Ovary (tissue), 9 donors: ENCODE results near the gene LCTL. TPM values are rescaled to one million over a fixed set of nuclear protein-coding genes. Genes with fewer than 3 reads are reported as not detected.
"Not testable (repeated sequence)": the region's sequence is repeated elsewhere in the genome, so short reads cannot be mapped to it uniquely, and the experiment has no call there.

Source experiments
- DNase-seq, 5 donors: peaks; one replicate each; pipeline ENCODE4 v3.0.0-alpha.2; 2019 to 2020
- H3K27ac ChIP-seq, 2 donors: fragments of 200-600 bp; one replicate each; pipeline versions ENCODE4 v1.5.1 to v1.8.0; 2019 to 2022
- H3K27me3 ChIP-seq: fragments of 200-600 bp; one replicate; pipeline ENCODE4 v1.8.0; 2022
- H3K36me3 ChIP-seq: fragments of 200-600 bp; sonication (generic); one replicate; pipeline ENCODE4 v1.5.1; 2019
- H3K4me1 ChIP-seq: one replicate; pipeline ENCODE4 v1.8.1; 2013; ENCODE audit warnings: mild to moderate bottlenecking, moderate library complexity; ENCODE audit not compliant: insufficient read depth
- H3K4me3 ChIP-seq: fragments of 200-600 bp; sonication (generic); one replicate; pipeline ENCODE4 v1.5.1; 2017
- H3K9me3 ChIP-seq, 2 donors: fragments of 200-600 bp in 1 of 2; sonication (generic) in 1 of 2; one replicate each; pipeline versions ENCODE4 v1.5.1 to v1.8.1; 2013 to 2019; ENCODE audit warnings: mild to moderate bottlenecking in 1 of 2, moderate library complexity in 1 of 2
- EP300 ChIP-seq: sonication (generic); formaldehyde crosslinking; IDR thresholded peaks from one replicate; pipeline ENCODE4 v1.6.1; 2017; ENCODE audit warnings: antibody characterized with exemption
- POLR2A ChIP-seq: fragments of 450-650 bp; IDR thresholded peaks from one replicate; pipeline ENCODE4 v1.6.1; 2017; ENCODE audit warnings: antibody characterized with exemption, mild to moderate bottlenecking, moderate library complexity
- WGBS, 3 donors: extraction: QIAGEN DNeasy Blood & Tissue Kit in 1 of 3; methylation state at CpG; one replicate each; pipeline versions ENCODE4 v1.1.5 to v1.1.7; 2013 to 2017; 5-methylcytosine and 5-hydroxymethylcytosine counted together
- intact Hi-C, 4 donors: fragments of 100-400 bp; cut with DNase I; formaldehyde crosslinking; loops; one replicate each; pipeline versions ENCODE4 v1.11.0 to v1.15.1; 2022 to 2023
- polyA plus RNA-seq, 2 donors: library from polyadenylated mRNA; stranded (reverse); fragments of 200-250 nt in 1 of 2; fragments of 350-450 nt in 1 of 2; fragmentation: Illumina TruSeq in 1 of 2; extraction: RNeasy Lipid Tissue Mini Kit (QIAGEN cat#74804) in 1 of 2; gene quantifications; one replicate each; pipeline ENCODE4 v1.2.3, GENCODE V29; 2013 to 2014
- total RNA-seq, 7 donors: library from RNA; depleted of rRNA in 2 of 7; stranded (reverse); fragments of >200 nt in 2 of 7; fragmentation: NEBNext Ultra II Directional in 3 of 7; extraction: Animal tissue kit (Norgen Biotek cat#: 25700) in 3 of 7; gene quantifications; one replicate each; pipeline versions ENCODE4 v1.1.0 to v1.2.4, GENCODE V29; 2016 to 2023
- TF ChIP-seq, protein P1 (sequence below), 3 donors: fragments of 450-650 bp in 2 of 3; fragments of 200-600 bp in 1 of 3; IDR thresholded peaks; one replicate each; pipeline versions ENCODE4 v1.5.1 to v1.8.0; 2016 to 2022; ENCODE audit warnings: antibody characterized with exemption in 3 of 3, mild to moderate bottlenecking in 1 of 3
- donor health status: DM: no; HTN: no; CAD: no; lungs with moderate emphysema.
- donor health status: DM: no; HTN: no; CAD: no.
- donor health status: Bipolar disorder and iron deficiency.
- donor health status: DM: yes; HTN: yes; CAD: no.
- donor health status: DM: no; HTN: no; CAD: no.
- donor health status: DM: yes; HTN: yes; CAD: no.

LCTL gene
- total and polyA plus RNA-seq, 9 donors = 0.23 TPM; not detected in 8

DNA sequence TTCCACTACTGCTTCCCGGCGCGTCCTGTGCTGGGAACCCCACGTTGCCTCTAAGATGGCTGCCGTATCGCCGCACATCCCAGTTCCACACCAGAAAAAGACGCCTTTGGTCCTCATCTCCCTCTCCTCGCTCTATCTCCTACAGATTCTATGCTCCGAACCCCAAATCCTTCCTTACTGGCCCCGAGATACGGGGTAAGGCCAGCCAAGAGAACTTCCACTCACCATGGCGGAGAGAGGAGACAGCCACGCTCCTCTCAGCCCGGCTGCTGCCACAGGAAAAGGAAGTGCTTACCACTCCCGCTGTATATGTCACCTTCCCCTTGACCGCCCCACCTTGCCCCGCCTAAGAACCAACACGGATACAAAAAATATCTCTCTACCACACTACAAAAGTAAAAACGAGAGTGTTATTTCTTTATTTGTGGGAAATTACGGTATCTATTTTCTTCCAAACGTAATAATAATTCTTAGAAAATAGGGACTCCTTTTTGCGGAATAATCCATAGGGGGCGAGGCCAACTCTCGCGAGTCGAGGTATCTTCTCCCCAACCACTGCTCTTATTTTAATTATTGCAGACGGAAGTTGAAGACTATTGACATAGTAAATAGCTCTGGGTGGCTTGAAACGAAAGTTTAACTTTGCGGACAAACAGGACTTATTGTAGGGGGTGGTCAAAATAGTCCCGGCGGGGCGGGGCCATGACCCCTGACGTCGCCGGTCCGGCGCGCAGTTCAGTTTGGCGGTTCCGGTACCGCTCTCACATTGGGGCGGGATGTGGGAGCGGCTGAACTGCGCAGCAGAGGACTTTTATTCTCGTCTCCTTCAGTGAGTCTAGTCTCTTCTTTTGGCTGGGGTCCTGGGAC lies 61.0 kb downstream of the LCTL start, which contains the start of the genes RPL4 and ZWILCH:
Gene RPL4 (minus strand): TSS at position 293 of the 867 bp plus-strand sequence. CDS start 65 bp downstream, at position 228.
Gene ZWILCH (plus strand): TSS at position 764 of the 867 bp plus-strand sequence. CDS start 13 bp downstream, at position 777.
- Histone ChIP-seq H3K27me3 (no peaks in the 10 kb centered on the region), H3K27ac (peak within 1 kb of the TSS; percentile 82 to 87), H3K4me3 (peak within 1 kb of the TSS; percentile 68), H3K9me3 (no peaks in the 10 kb centered on the region), H3K4me1 (peaks cover 3% of the 10 kb centered on the region), H3K36me3 (no peaks in the 10 kb centered on the region)
- WGBS, 3 donors = 0 to 1% (median 0%) methylated on average over 46 of the region's 46 CpGs
- DNase-seq = peak; percentile 74 to 88 (median 83)
- intact Hi-C loops = loop anchor here in 1 of 4 donors (5.0 kb wide), 1 partner anchor 712 kb away; the partner anchor contains the start of gene DENND4A
- TF ChIP-seq EP300 (no peak), POLR2A (peak; percentile 95)
- TF ChIP-seq, protein P1, sequence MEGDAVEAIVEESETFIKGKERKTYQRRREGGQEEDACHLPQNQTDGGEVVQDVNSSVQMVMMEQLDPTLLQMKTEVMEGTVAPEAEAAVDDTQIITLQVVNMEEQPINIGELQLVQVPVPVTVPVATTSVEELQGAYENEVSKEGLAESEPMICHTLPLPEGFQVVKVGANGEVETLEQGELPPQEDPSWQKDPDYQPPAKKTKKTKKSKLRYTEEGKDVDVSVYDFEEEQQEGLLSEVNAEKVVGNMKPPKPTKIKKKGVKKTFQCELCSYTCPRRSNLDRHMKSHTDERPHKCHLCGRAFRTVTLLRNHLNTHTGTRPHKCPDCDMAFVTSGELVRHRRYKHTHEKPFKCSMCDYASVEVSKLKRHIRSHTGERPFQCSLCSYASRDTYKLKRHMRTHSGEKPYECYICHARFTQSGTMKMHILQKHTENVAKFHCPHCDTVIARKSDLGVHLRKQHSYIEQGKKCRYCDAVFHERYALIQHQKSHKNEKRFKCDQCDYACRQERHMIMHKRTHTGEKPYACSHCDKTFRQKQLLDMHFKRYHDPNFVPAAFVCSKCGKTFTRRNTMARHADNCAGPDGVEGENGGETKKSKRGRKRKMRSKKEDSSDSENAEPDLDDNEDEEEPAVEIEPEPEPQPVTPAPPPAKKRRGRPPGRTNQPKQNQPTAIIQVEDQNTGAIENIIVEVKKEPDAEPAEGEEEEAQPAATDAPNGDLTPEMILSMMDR (IDR thresholded peaks at IDR 0.05) = peak in 2 of 3 donors; percentile 25 to 52

DNA sequence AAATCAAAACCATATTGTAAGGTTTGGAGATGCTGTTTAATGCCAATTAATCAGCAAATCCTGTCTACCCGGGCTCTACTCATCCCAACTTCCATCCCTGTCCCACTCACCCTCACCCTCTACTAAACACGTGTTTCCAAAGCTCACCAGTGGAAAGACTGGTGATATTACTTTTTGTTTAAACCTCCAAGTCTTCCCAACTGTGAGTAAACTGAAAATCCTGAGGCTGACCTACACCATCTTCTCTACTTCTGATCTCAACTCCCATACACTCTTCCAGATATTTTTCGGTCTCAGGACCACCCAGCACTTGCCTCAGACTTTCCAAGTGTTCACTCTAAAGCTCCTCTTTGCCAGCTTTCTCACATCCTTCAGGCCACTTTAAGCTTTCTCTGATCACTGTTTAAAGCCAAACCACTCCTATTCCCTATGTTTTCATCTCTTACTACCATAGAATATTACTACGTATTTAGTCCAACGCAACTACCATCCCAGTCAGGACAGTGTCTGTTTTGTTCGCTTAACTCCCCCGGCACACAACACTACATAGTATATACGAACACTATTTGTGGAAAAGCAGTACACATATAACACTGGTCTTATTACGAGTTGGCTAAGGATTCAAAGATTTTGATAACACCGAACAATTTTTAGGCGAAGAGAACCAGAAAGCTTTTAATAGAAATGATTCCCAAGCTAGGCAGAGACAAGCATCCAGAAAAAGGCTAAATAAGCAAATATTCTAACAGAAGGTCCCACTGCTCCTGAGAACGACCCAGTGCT lies 61.8 kb downstream of the LCTL start:
- DNase-seq = no peak
- Histone ChIP-seq H3K27me3 (no peaks in the 10 kb centered on the region), H3K4me3 (peak overlapping the region; percentile 68), H3K27ac (peak overlapping the region; percentile 82 to 87), H3K9me3 (no peaks in the 10 kb centered on the region), H3K36me3 (no peaks in the 10 kb centered on the region), H3K4me1 (peaks cover 3% of the 10 kb centered on the region)
- WGBS, 3 donors = 0% methylated on average over 12 of the region's 12 CpGs
- TF ChIP-seq EP300 = no peak
- no peak for TF ChIP-seq POLR2A
- TF ChIP-seq, protein P1 (IDR thresholded peaks at IDR 0.05) = no peak
- intact Hi-C loops = loop anchor here in 1 of 4 donors (5.0 kb wide), 1 partner anchor 712 kb away; the partner anchor contains the start of gene DENND4A

DNA sequence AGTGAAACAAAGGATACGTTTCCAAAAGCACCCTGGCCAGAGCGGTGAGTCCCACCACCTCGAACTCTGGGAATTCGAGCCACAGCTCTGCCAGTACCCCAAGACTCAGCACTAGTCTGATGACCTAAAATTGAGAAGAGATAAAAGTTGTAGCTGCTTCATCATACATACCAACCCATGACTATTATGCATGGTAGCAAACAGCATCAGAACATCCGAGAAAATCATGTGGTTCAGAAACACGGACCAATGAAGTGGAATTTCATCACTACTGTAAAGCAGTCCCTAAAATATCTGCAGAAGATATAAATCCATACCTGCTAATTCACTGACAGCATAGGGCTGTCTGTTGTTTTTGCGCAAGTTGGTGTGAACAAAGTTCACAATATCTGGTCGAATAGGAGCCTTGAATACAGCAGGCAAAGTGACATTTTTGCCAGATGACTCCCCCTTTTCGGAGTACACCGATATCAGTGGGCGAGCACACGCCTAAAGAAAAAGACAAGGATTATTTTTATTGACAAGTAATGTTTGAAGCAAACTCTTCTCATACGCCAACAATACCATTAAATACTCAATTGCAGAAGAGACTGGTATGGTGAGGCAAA lies 62.7 kb downstream of the LCTL start:
- H3K4me1 ChIP-seq, H3K27ac ChIP-seq, H3K4me3 ChIP-seq, H3K9me3 ChIP-seq, H3K27me3 ChIP-seq, H3K36me3 ChIP-seq, DNase-seq: not testable (repeated sequence)
- intact Hi-C loops = loop anchor here in 1 of 4 donors (5.0 kb wide), 1 partner anchor 711 kb away; the partner anchor contains the start of gene DENND4A
- 19 to 37% (median 23%) methylated on average over 13 of the region's 13 CpGs for WGBS, 3 donors

DNA sequence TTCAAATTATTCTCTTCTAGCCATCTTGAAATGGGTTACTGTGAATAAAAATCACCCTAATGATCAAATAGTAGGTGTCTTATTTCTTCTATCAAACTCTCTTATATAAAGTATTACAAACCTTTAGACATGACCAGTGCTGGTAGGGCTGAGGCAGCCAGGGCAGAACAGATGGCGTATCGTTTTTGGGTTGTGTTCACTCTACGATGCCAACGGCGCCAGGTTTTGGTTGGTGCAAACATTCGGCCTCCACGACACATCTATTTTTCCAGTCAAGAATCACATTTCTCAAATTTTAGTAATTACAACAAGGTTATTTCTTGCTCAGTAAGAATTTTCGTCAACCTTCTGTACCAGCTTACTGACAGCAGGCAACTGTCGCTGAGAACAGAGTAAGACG lies 63.3 kb downstream of the LCTL start:
- no peak overlapping the region for H3K4me3 ChIP-seq
- DNase-seq = no peak
- WGBS, 3 donors = 46 to 69% (median 56%) methylated on average over 10 of the region's 10 CpGs
- H3K9me3 ChIP-seq = no peaks in the 10 kb centered on the region
- H3K4me1 ChIP-seq = peaks cover 3% of the 10 kb centered on the region
- intact Hi-C loops = loop anchor here in 1 of 4 donors (5.0 kb wide), 1 partner anchor 710 kb away; the partner anchor contains the start of gene DENND4A
- H3K27me3 ChIP-seq = no peaks in the 10 kb centered on the region
- H3K36me3 ChIP-seq = no peaks in the 10 kb centered on the region
- H3K27ac ChIP-seq = no peak overlapping the region
- TF ChIP-seq POLR2A (no peak), EP300 (no peak)
- TF ChIP-seq, protein P1 (IDR thresholded peaks at IDR 0.05) = no peak

DNA sequence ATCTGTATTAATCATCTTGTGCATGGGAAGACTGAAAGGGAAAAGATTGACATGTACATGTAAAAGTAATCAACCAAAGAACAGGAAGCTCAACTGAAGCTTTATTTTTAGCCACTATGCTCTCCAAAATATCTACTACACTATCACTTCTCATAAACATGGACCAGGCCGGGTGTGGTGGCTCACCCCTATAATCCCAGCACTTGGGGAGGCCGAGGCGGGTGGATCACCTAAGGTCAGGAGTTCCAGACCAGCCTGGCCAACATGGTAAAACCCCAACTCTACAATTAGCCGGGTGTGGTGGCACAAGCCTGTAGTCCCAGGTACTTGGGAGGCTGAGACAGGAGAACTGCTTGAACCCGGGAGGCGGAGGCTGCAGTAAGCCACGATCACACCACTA lies 65.5 kb downstream of the LCTL start:
- WGBS, 3 donors = 75 to 83% (median 77%) methylated on average over 7 of the region's 7 CpGs

More for the DNA sequence above, 65.5 kb downstream of the LCTL start:
- not testable (repeated sequence) for H3K4me1 ChIP-seq, DNase-seq, H3K36me3 ChIP-seq, H3K9me3 ChIP-seq, H3K27ac ChIP-seq, H3K27me3 ChIP-seq, H3K4me3 ChIP-seq
- intact Hi-C loops = loop anchor here in 1 of 4 donors (5.0 kb wide), 1 partner anchor 708 kb away; the partner anchor contains the start of gene DENND4A
